PC-3 (cell line): Measurements from ENCODE around the gene SCN4B.

Experiments
- CTCF ChIP-seq: fragments of 300-600 bp; sonication (generic); conservative IDR thresholded peaks from 2 replicates; pipeline ENCODE4 v1.5.1; 2017; ENCODE audit warnings: antibody characterized with exemption, low read depth, mild to moderate bottlenecking, low read length
- EZH2 ChIP-seq: fragments of 300-600 bp; sonication (generic); IDR thresholded peaks from one replicate; pipeline ENCODE4 v1.6.1; 2017; ENCODE audit warnings: antibody characterized with exemption, mild to moderate bottlenecking, low read length; ENCODE audit not compliant: unreplicated experiment
- EZH2phosphoT487 ChIP-seq: fragments of 300-600 bp; sonication (generic); IDR thresholded peaks from 2 replicates; pipeline ENCODE4 v1.6.1; 2018; ENCODE audit warnings: mild to moderate bottlenecking, antibody characterized with exemption, low read length, borderline replicate concordance

GRCh38 chr11:118147502-118147901, 5.1 kb downstream of the SCN4B start:
- TF ChIP-seq CTCF = no peak
- TF ChIP-seq EZH2phosphoT487 = no peak
- no peak for TF ChIP-seq EZH2
